ENCODE data around the gene TOMM20. TPM values are rescaled to one million over a fixed set of nuclear protein-coding genes. Genes with fewer than 3 reads are reported as not detected.
A peak's percentile ranks its signal among the peaks of the same experiment; 100 is the strongest.

Gene TOMM20
- total RNA-seq, 1 experiment from 2014 or later: 74.9 TPM

GRCh38 chr1:235134171-235134570 is 5.5 kb upstream of the TOMM20 start:
- no peak for DNase-seq (ENCODE audit: low read depth)

GRCh38 chr1:235133086-235133485 is 4.4 kb upstream of the TOMM20 start:
- DNase-seq (ENCODE audit: low read depth): no peak

- DNase-seq (ENCODE audit: low read depth): no peak
These were observed 3.3 kb upstream of the TOMM20 start for GRCh38 chr1:235131961-235132360.

- no peak for DNase-seq (ENCODE audit: low read depth)
These were observed 2.2 kb upstream of the TOMM20 start for GRCh38 chr1:235130766-235131270.

GRCh38 chr1:235129774-235130570 is 1.3 kb upstream of the TOMM20 start:
- no peak for DNase-seq (ENCODE audit: low read depth)

GRCh38 chr1:235127732-235128455 is 743 bp downstream of the TOMM20 start:
- no peak for DNase-seq (ENCODE audit: low read depth)

GRCh38 chr1:235127203-235127602 is 1.4 kb downstream of the TOMM20 start:
- peak; percentile 14 for DNase-seq (ENCODE audit: low read depth)

GRCh38 chr1:235124665-235125064 is 4.0 kb downstream of the TOMM20 start:
- no peak for DNase-seq (ENCODE audit: low read depth)

- no peak for DNase-seq (ENCODE audit: low read depth)
These were observed 4.5 kb downstream of the TOMM20 start for GRCh38 chr1:235124111-235124510.

- DNase-seq (ENCODE audit: low read depth): no peak
These were observed 6.3 kb downstream of the TOMM20 start for GRCh38 chr1:235122348-235122747.

- no peak for DNase-seq (ENCODE audit: low read depth)
These were observed 15.3 kb downstream of the TOMM20 start for GRCh38 chr1:235113183-235113917.

GRCh38 chr1:235112297-235113182 is 16.1 kb downstream of the TOMM20 start:
- DNase-seq (ENCODE audit: low read depth): no peak

GRCh38 chr1:235111107-235111506 is 17.5 kb downstream of the TOMM20 start:
- no peak for DNase-seq (ENCODE audit: low read depth)

GRCh38 chr1:235108876-235109275 is 19.8 kb downstream of the TOMM20 start:
- DNase-seq (ENCODE audit: low read depth): no peak

- DNase-seq (ENCODE audit: low read depth): no peak
These were observed 20.4 kb downstream of the TOMM20 start for GRCh38 chr1:235108185-235108593.

- no peak for DNase-seq (ENCODE audit: low read depth)
These were observed 21.1 kb downstream of the TOMM20 start for GRCh38 chr1:235107368-235108184.

- no peak for DNase-seq (ENCODE audit: low read depth)
These were observed 22.2 kb downstream of the TOMM20 start for GRCh38 chr1:235106457-235106856.

GRCh38 chr1:235105051-235106043 is 23.3 kb downstream of the TOMM20 start:
- peak; percentile 62 for DNase-seq (ENCODE audit: low read depth)

- DNase-seq (ENCODE audit: low read depth): no peak
These were observed 25.6 kb downstream of the TOMM20 start for GRCh38 chr1:235102993-235103411.

Measured in RPMI7951 (cell line).